ENCODE measurements around the gene EPHB1. TPM values are rescaled to one million over a fixed set of nuclear protein-coding genes. Genes with fewer than 3 reads are reported as not detected.
A peak's percentile ranks its signal among the peaks of the same experiment; 100 is the strongest.

The EPHB1 gene
- total and polyA plus RNA-seq, 12 donors, result 0.07 to 3.4 (median 1.6) TPM

- WGBS, 2 donors, result 93 to 94% methylated on average over 5 of the region's 5 CpGs
- H3K36me3 ChIP-seq, result no peaks in the 10 kb centered on the region
- no peak overlapping the region for H3K4me3 ChIP-seq
- DNase-seq, result no peak
- TF ChIP-seq CTCF (IDR thresholded peaks at IDR 0.05), result no peak
- no peaks in the 10 kb centered on the region for H3K4me1 ChIP-seq
- no peaks in the 10 kb centered on the region for H3K27me3 ChIP-seq
- intact Hi-C loops (cut with DNase I), result no loop called here
- H3K9me3 ChIP-seq, result peaks cover 0 to 12% (median 0%) of the 10 kb centered on the region in 11 donors
- ATAC-seq, result no peak
- no peak overlapping the region for H3K27ac ChIP-seq
Measured at GRCh38 chr3:134896141-134896540, 101.1 kb downstream of the EPHB1 start.

- Histone ChIP-seq H3K4me3 (no peak overlapping the region), H3K4me1 (no peaks in the 10 kb centered on the region), H3K9me3 (peaks cover 0 to 7% (median 0%) of the 10 kb centered on the region in 11 donors), H3K27me3 (no peaks in the 10 kb centered on the region), H3K27ac (no peak overlapping the region), H3K36me3 (no peaks in the 10 kb centered on the region)
- ATAC-seq, result no peak
- intact Hi-C loops (cut with DNase I), result no loop called here
- no peak for DNase-seq
- TF ChIP-seq CTCF (IDR thresholded peaks at IDR 0.05), result no peak
- WGBS, 2 donors, result 97 to 98% methylated on average over 8 of the region's 8 CpGs
Measured at GRCh38 chr3:134896696-134897095, 101.6 kb downstream of the EPHB1 start.

GRCh38 chr3:134897391-134898141, 102.5 kb downstream of the EPHB1 start:
- ATAC-seq (no peak), DNase-seq (no peak)
- H3K27me3 ChIP-seq, result no peaks in the 10 kb centered on the region
- H3K36me3 ChIP-seq, result no peaks in the 10 kb centered on the region
- no peak overlapping the region for H3K4me3 ChIP-seq
- 87 to 88% methylated on average over 10 of the region's 10 CpGs for WGBS, 2 donors
- no peak overlapping the region for H3K27ac ChIP-seq
- H3K4me1 ChIP-seq, result no peaks in the 10 kb centered on the region
- TF ChIP-seq CTCF (IDR thresholded peaks at IDR 0.05), result no peak
- H3K9me3 ChIP-seq, result no peaks in the 10 kb centered on the region
- intact Hi-C loops (cut with DNase I), result no loop called here

- DNase-seq, result no peak
- WGBS, 2 donors, result 79 to 85% methylated on average over 7 of the region's 7 CpGs
- no peak overlapping the region for H3K4me3 ChIP-seq
- no peak overlapping the region for H3K27ac ChIP-seq
- TF ChIP-seq CTCF (IDR thresholded peaks at IDR 0.05), result no peak
- H3K27me3 ChIP-seq, result no peaks in the 10 kb centered on the region
- no peaks in the 10 kb centered on the region for H3K4me1 ChIP-seq
- intact Hi-C loops (cut with DNase I), result no loop called here
- ATAC-seq, result peak in 1 of 8 donors; percentile 28
- H3K36me3 ChIP-seq, result no peaks in the 10 kb centered on the region
- no peaks in the 10 kb centered on the region for H3K9me3 ChIP-seq
Measured at GRCh38 chr3:134898181-134898754, 103.2 kb downstream of the EPHB1 start.

Data from heart right ventricle (tissue), 16 donors.